Astrocyte (in vitro differentiated cells and primary cell): ENCODE measurements around the gene GPC5.

Experiments
- CTCF ChIP-seq: IDR thresholded peaks from 2 replicates; pipeline ENCODE4 v1.5.1; 2011; ENCODE audit warnings: low read depth, mild to moderate bottlenecking, inconsistent platforms, low read length, moderate library complexity; ENCODE audit not compliant: insufficient read depth
- EZH2 ChIP-seq: IDR thresholded peaks from 2 replicates; pipeline ENCODE4 v1.6.1; 2012; ENCODE audit warnings: mild to moderate bottlenecking, low read length, inconsistent platforms; ENCODE audit not compliant: insufficient read depth

DNA sequence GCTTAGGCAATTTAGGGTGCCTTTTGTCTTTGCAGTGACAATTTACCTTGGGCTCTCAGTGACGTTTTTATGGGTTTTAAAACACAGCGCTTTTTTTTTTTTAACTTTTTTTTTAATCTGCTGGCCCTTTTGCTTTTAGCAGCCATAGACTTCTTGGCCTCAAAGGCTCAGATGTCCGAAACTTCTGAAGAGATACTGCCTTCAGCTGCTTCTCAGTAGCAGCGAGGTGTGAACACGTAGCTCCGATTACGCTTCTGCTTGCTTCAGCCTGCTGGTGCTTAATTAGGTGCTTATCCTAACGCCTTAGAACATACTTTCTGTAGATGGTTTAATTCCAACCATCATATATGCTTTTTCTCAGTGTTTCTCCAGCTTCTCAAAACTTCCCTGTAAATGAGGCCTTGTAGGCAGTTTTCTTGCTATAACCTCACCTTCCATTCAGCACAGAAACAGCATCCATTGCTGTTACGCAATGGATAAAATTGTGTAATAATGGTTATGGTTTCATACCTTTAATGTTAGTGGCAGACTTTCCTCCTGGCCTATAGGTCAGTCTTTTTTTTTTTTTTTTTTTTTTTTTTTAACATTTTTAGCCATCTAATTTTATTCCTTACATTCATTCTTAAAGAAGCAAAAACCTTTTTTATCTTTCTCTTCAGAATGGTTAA is 723.9 kb downstream of the GPC5 start:
- TF ChIP-seq CTCF (no peak), EZH2 (no peak)
